HPDE6-E6E7 (cell line): ENCODE measurements around the gene RCOR2.

Source experiments
- DNase-seq: peaks from one replicate; pipeline ENCODE4 v3.0.0; 2011; ENCODE audit warnings: missing footprints; ENCODE audit errors: extremely low spot score

Gene RCOR2

GRCh38 chr11:63922673-63923192 is 5.8 kb upstream of the RCOR2 start:
- no peak for DNase-seq

- no peak for DNase-seq
Measured at GRCh38 chr11:63920939-63921417, 4.0 kb upstream of the RCOR2 start.

- DNase-seq = no peak
Measured at GRCh38 chr11:63920126-63920938, 3.4 kb upstream of the RCOR2 start.

- no peak for DNase-seq
Measured at GRCh38 chr11:63919267-63920125, 2.5 kb upstream of the RCOR2 start.

GRCh38 chr11:63918507-63919191 is 1.7 kb upstream of the RCOR2 start:
- DNase-seq = no peak

GRCh38 chr11:63917692-63918506 is 935 bp upstream of the RCOR2 start:
- peak; percentile 43 for DNase-seq

GRCh38 chr11:63915961-63916836 is 765 bp downstream of the RCOR2 start:
- DNase-seq = no peak

GRCh38 chr11:63914896-63915691 is 1.9 kb downstream of the RCOR2 start:
- no peak for DNase-seq

- DNase-seq = no peak
Measured at GRCh38 chr11:63913866-63914830, 2.8 kb downstream of the RCOR2 start.

- no peak for DNase-seq
Measured at GRCh38 chr11:63912678-63913077, 4.3 kb downstream of the RCOR2 start.

- DNase-seq = no peak
Measured at GRCh38 chr11:63911876-63912275, 5.1 kb downstream of the RCOR2 start.

- no peak for DNase-seq
Measured at GRCh38 chr11:63911440-63911839, 5.5 kb downstream of the RCOR2 start.

- no peak for DNase-seq
Measured at GRCh38 chr11:63910675-63911074, 6.3 kb downstream of the RCOR2 start.

GRCh38 chr11:63909591-63910506 is 7.1 kb downstream of the RCOR2 start:
- DNase-seq = no peak

- no peak for DNase-seq
Measured at GRCh38 chr11:63908631-63909401, 8.1 kb downstream of the RCOR2 start.
